ENCODE data around the gene NEO1. TPM values are rescaled to one million over a fixed set of nuclear protein-coding genes. Genes with fewer than 3 reads are reported as not detected.

Gene NEO1
- total and polyA plus RNA-seq, 2 experiments from 2014 or later = 39.1 to 64.0 TPM

DNA sequence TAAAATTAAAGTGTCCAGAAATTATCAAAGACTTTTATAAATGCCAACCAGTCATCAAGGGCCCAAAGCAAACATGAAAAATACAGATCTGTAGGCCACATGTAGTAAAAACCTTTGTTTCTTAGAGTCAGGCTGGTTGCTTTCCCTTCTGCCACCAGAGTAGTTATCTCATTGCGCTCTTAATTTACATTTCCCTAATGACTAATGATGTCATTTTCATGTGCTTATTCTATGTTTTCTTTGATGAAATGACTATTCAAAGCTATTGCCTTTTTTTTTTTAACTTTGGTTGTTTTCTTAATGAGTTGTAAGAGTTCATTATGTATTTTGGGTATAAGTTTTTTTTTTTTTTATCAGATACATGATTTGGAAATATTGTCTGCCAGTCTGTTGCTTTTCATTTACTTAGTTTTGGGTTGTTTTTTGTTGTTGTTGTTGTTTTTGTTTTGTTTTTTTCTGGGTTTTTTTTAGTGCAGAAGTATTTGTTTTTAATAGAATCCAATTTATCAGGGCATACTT lies 175.9 kb downstream of the NEO1 start:
- no peaks in the 10 kb centered on the region for H3K27me3 ChIP-seq
- H3K79me2 ChIP-seq = peaks cover 6% of the 10 kb centered on the region
- H3K4me2 ChIP-seq = no peak overlapping the region
- peak overlapping the region; percentile 2 for H3K27ac ChIP-seq
- H4K20me1 ChIP-seq (ENCODE audit: insufficient read depth, poor library complexity, severe bottlenecking) = no peaks in the 10 kb centered on the region
- no peaks in the 10 kb centered on the region for H3K36me3 ChIP-seq (replicated peaks; ENCODE audit: insufficient read depth, low read depth)
- H3K9me3 ChIP-seq (ENCODE audit: low read depth) = no peaks in the 10 kb centered on the region
- H3K4me3 ChIP-seq = no peak overlapping the region
- H3K4me1 ChIP-seq (ENCODE audit: insufficient read depth) = no peaks in the 10 kb centered on the region
- no peak overlapping the region for H2AFZ ChIP-seq
- WGBS (ENCODE audit: low lambda C conversion rate, missing lambda C conversion rate) = 93% methylated on average over 1 of the region's 1 CpG
- H3K9me2 ChIP-seq (replicated peaks; ENCODE audit: insufficient read depth) = no peaks in the 10 kb centered on the region
- DNase-seq (ENCODE audit: low spot score) = no peak
- no peak for TF ChIP-seq EZH2 (IDR thresholded peaks at IDR 0.05; ENCODE audit: borderline replicate concordance)
- TF ChIP-seq EZH2phosphoT487 (IDR thresholded peaks at IDR 0.05; ENCODE audit: low read depth, severe bottlenecking, unreplicated experiment) = no peak
- TF ChIP-seq, protein P1, sequence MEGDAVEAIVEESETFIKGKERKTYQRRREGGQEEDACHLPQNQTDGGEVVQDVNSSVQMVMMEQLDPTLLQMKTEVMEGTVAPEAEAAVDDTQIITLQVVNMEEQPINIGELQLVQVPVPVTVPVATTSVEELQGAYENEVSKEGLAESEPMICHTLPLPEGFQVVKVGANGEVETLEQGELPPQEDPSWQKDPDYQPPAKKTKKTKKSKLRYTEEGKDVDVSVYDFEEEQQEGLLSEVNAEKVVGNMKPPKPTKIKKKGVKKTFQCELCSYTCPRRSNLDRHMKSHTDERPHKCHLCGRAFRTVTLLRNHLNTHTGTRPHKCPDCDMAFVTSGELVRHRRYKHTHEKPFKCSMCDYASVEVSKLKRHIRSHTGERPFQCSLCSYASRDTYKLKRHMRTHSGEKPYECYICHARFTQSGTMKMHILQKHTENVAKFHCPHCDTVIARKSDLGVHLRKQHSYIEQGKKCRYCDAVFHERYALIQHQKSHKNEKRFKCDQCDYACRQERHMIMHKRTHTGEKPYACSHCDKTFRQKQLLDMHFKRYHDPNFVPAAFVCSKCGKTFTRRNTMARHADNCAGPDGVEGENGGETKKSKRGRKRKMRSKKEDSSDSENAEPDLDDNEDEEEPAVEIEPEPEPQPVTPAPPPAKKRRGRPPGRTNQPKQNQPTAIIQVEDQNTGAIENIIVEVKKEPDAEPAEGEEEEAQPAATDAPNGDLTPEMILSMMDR (IDR thresholded peaks at IDR 0.05; ENCODE audit: poor library complexity) = no peak

DNA sequence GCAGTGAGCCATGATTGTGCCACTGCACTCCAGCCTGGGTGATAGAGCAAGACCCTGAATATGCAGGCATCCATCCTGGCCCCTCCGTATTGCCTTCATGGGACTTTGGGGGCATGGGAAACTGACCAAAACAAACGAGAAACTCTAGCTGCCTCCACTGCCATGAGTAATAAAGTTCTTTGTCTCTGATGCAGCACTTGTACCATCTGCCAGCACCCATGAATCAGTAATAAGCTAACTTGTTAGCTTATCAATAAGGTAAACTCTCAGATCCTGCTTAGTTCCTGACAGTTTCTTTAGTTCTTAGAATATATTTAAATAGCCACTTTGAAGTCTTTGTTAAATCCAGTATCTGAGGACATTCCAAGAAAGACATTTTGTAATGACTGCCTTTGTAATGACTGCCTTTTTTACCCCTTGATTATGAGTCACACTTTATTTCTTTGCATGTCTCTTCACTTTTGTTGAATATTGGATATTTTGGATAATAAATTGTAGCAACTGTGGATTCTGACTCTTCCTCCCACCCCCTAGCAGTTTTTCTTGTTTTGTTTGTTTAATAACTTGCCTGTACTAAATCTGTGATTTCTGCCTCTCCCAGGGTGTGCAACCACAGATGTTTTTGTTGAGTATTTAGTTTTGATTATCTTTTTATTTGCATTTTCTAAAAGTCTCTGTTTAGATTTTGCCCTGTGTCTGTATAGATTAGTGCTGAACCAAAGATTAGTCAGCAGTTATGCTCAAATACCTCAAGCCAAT lies 179.6 kb downstream of the NEO1 start:
- H4K20me1 ChIP-seq (ENCODE audit: insufficient read depth, poor library complexity, severe bottlenecking) = no peaks in the 10 kb centered on the region
- no peaks in the 10 kb centered on the region for H3K36me3 ChIP-seq (replicated peaks; ENCODE audit: insufficient read depth, low read depth)
- no peaks in the 10 kb centered on the region for H3K27me3 ChIP-seq
- no peak overlapping the region for H3K27ac ChIP-seq
- H3K4me3 ChIP-seq = no peak overlapping the region
- DNase-seq (ENCODE audit: low spot score) = no peak
- no peak overlapping the region for H3K4me2 ChIP-seq
- no peaks in the 10 kb centered on the region for H3K9me2 ChIP-seq (replicated peaks; ENCODE audit: insufficient read depth)
- H3K4me1 ChIP-seq (ENCODE audit: insufficient read depth) = no peaks in the 10 kb centered on the region
- H2AFZ ChIP-seq = no peak overlapping the region
- TF ChIP-seq EZH2phosphoT487 (IDR thresholded peaks at IDR 0.05; ENCODE audit: low read depth, severe bottlenecking, unreplicated experiment) = no peak
- TF ChIP-seq, protein P1 (IDR thresholded peaks at IDR 0.05; ENCODE audit: poor library complexity) = no peak
- TF ChIP-seq EZH2 (IDR thresholded peaks at IDR 0.05; ENCODE audit: borderline replicate concordance) = no peak
- H3K79me2 ChIP-seq = peaks cover 6% of the 10 kb centered on the region
- no peaks in the 10 kb centered on the region for H3K9me3 ChIP-seq (ENCODE audit: low read depth)
- WGBS (ENCODE audit: low lambda C conversion rate, missing lambda C conversion rate) = 79% methylated on average over 2 of the region's 2 CpGs

DNA sequence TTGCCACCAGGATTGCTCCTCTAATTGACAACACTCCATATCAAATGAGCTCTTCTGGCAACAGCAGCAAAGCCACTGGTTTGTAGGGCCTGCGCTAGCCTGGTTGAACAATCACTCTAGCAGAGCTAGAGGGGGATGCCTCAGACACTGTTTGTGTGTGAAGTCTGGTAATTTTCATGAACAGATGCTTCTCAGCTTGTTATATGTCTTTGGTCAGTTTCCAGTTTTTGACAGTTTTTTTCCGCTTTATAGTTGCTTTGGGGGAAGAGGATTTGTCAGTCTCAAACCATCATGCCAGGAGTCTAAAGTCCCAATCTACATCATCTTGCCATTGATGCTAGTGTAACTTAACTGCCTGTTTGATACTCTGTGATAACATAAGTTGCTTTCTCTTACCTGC lies 180.5 kb downstream of the NEO1 start:
- H3K27me3 ChIP-seq = no peaks in the 10 kb centered on the region
- peaks cover 6% of the 10 kb centered on the region for H3K79me2 ChIP-seq
- no peak overlapping the region for H3K4me3 ChIP-seq
- DNase-seq (ENCODE audit: low spot score) = no peak
- no peak overlapping the region for H3K27ac ChIP-seq
- H3K9me2 ChIP-seq (replicated peaks; ENCODE audit: insufficient read depth) = no peaks in the 10 kb centered on the region
- no peaks in the 10 kb centered on the region for H3K9me3 ChIP-seq (ENCODE audit: low read depth)
- no peaks in the 10 kb centered on the region for H4K20me1 ChIP-seq (ENCODE audit: insufficient read depth, poor library complexity, severe bottlenecking)
- H3K4me2 ChIP-seq = no peak overlapping the region
- WGBS (ENCODE audit: low lambda C conversion rate, missing lambda C conversion rate) = 80% methylated on average over 2 of the region's 2 CpGs
- TF ChIP-seq EZH2phosphoT487 (IDR thresholded peaks at IDR 0.05; ENCODE audit: low read depth, severe bottlenecking, unreplicated experiment) = no peak
- no peak for TF ChIP-seq EZH2 (IDR thresholded peaks at IDR 0.05; ENCODE audit: borderline replicate concordance)
- TF ChIP-seq, protein P1 (IDR thresholded peaks at IDR 0.05; ENCODE audit: poor library complexity) = no peak
- H3K36me3 ChIP-seq (replicated peaks; ENCODE audit: insufficient read depth, low read depth) = no peaks in the 10 kb centered on the region
- no peak overlapping the region for H2AFZ ChIP-seq
- peaks cover 2% of the 10 kb centered on the region for H3K4me1 ChIP-seq (ENCODE audit: insufficient read depth)

Data from hepatocyte (in vitro differentiated cells).